HG03175 (cell line): Measurements from ENCODE around the gene ZBED1.
"Not testable (repeated sequence)": the region's sequence is repeated elsewhere in the genome, so short reads cannot be mapped to it uniquely, and the experiment has no call there.

Experiments
- ATAC-seq: cut with Tn5 transposase; IDR thresholded peaks from one replicate; pipeline ENCODE4 v1.9.1; 2021; ENCODE audit warnings: mild to moderate bottlenecking, moderate library complexity; ENCODE audit not compliant: unreplicated experiment

The ZBED1 gene

GRCh38 chrX:2498781-2499302 is 1.9 kb downstream of the ZBED1 start:
- ATAC-seq, result no peak

- no peak for ATAC-seq
Observed at GRCh38 chrX:2497961-2498780, 2.6 kb downstream of the ZBED1 start.

- no peak for ATAC-seq
Observed at GRCh38 chrX:2495595-2495994, 5.2 kb downstream of the ZBED1 start.

- ATAC-seq, result no peak
Observed at GRCh38 chrX:2492531-2493218, 8.1 kb downstream of the ZBED1 start.

GRCh38 chrX:2490634-2491033 is 10.1 kb downstream of the ZBED1 start:
- ATAC-seq, result no peak

- ATAC-seq, result no peak
Observed at GRCh38 chrX:2489446-2490445, 11.0 kb downstream of the ZBED1 start.

GRCh38 chrX:2488621-2489285 is 12.0 kb downstream of the ZBED1 start:
- no peak for ATAC-seq

GRCh38 chrX:2487366-2487765 is 13.4 kb downstream of the ZBED1 start:
- no peak for ATAC-seq

GRCh38 chrX:2486476-2487133 is 14.2 kb downstream of the ZBED1 start:
- ATAC-seq, result no peak

- no peak for ATAC-seq
Observed at GRCh38 chrX:2485789-2486345, 14.9 kb downstream of the ZBED1 start.

GRCh38 chrX:2484721-2485648 is 15.8 kb downstream of the ZBED1 start:
- ATAC-seq, result no peak

- ATAC-seq, result no peak
Observed at GRCh38 chrX:2484256-2484655, 16.5 kb downstream of the ZBED1 start.

GRCh38 chrX:2483398-2484060 is 17.2 kb downstream of the ZBED1 start:
- no peak for ATAC-seq

- not testable (repeated sequence) for ATAC-seq
Observed at GRCh38 chrX:2481597-2481996, 19.2 kb downstream of the ZBED1 start.

GRCh38 chrX:2479982-2480381 is 20.8 kb downstream of the ZBED1 start:
- ATAC-seq, result not testable (repeated sequence)

- no peak for ATAC-seq
Observed at GRCh38 chrX:2479420-2479780, 21.4 kb downstream of the ZBED1 start.

- no peak for ATAC-seq
Observed at GRCh38 chrX:2478546-2479419, 22.0 kb downstream of the ZBED1 start.
